ENCODE results near the gene NDUFS5.

The NDUFS5 gene

GRCh38 chr1:38997901-38998190 is 28.3 kb upstream of the NDUFS5 start:
- Histone ChIP-seq H3K27ac (ENCODE audit: extremely low read depth, low read depth, low read length) (no peak overlapping the region), H3K4me1 (ENCODE audit: control insufficient read depth, insufficient read depth, low read length) (no peaks in the 10 kb centered on the region), H3K36me3 (ENCODE audit: control insufficient read depth in 2 of 2, insufficient read depth in 1 of 2, low read length in 2 of 2) (peaks cover 60 to 94% of the 10 kb centered on the region in 2 experiments), H3K4me3 (ENCODE audit: low read depth, low read length) (no peak overlapping the region), H3K9me3 (ENCODE audit: control insufficient read depth, insufficient read depth, low read depth, low read length) (no peaks in the 10 kb centered on the region)
- POLR2A ChIA-PET: interaction anchor here (0.5 kb wide), 1 partner anchor 154 kb away, joined by 3 read pairs; no protein-coding TSS in a partner anchor
- CTCF ChIA-PET: interaction anchor here (0.6 to 0.9 kb wide), 3 partner anchors 81 to 99 kb away, joined by 3 read pairs; no protein-coding TSS in a partner anchor
- no peak for TF ChIP-seq ZNF214 (tag by site-specific recombination; IDR thresholded peaks at IDR 0.05; ENCODE audit: borderline replicate concordance)
- TF ChIP-seq ZNF585B (tag by site-specific recombination; IDR thresholded peaks at IDR 0.05): no peak
- no peak for TF ChIP-seq KLF10 (tag by site-specific recombination; IDR thresholded peaks at IDR 0.05)
- no peak for TF ChIP-seq TSHZ1 (tag by site-specific recombination; IDR thresholded peaks at IDR 0.05; ENCODE audit: borderline replicate concordance)
- TF ChIP-seq ZNF24 (tag by site-specific recombination; IDR thresholded peaks at IDR 0.05): no peak
- TF ChIP-seq ZIC2 (tag by site-specific recombination; IDR thresholded peaks at IDR 0.05): no peak

- Histone ChIP-seq H3K36me3 (ENCODE audit: control insufficient read depth in 2 of 2, insufficient read depth in 1 of 2, low read length in 2 of 2) (peaks cover 70 to 99% of the 10 kb centered on the region in 2 experiments), H3K4me3 (ENCODE audit: low read depth, low read length) (no peak overlapping the region), H3K9me3 (ENCODE audit: control insufficient read depth, insufficient read depth, low read depth, low read length) (no peaks in the 10 kb centered on the region), H3K4me1 (ENCODE audit: control insufficient read depth, insufficient read depth, low read length) (no peaks in the 10 kb centered on the region), H3K27ac (ENCODE audit: extremely low read depth, low read depth, low read length) (no peak overlapping the region)
- peak; percentile 71 for TF ChIP-seq SCRT2 (tag by site-specific recombination; IDR thresholded peaks at IDR 0.05)
- no peak for TF ChIP-seq REST (tag by site-specific recombination; IDR thresholded peaks at IDR 0.05)
- POLR2A ChIA-PET: interaction anchor here (0.6 to 0.7 kb wide), 2 partner anchors 93 to 129 kb away, joined by 3 read pairs; partner anchors contain the start of gene MYCBP
- CTCF ChIA-PET: interaction anchor here (0.9 to 1.2 kb wide), 2 partner anchors 91 to 155 kb away, joined by 3 to 5 read pairs; no protein-coding TSS in a partner anchor
These were observed 24.4 kb upstream of the NDUFS5 start for GRCh38 chr1:39001516-39002421.

GRCh38 chr1:39003281-39003680 is 22.9 kb upstream of the NDUFS5 start:
- CTCF ChIA-PET: interaction anchor here (1.0 kb wide), 1 partner anchor 24 kb away, joined by 3 read pairs; no protein-coding TSS in a partner anchor
- POLR2A ChIA-PET: interaction anchor here (0.6 to 1.3 kb wide), 4 partner anchors 14 to 134 kb away, joined by 3 to 6 read pairs (median 4); partner anchors contain the start of gene NDUFS5
- no peak overlapping the region for H3K27ac ChIP-seq (ENCODE audit: extremely low read depth, low read depth, low read length)
- no peaks in the 10 kb centered on the region for H3K9me3 ChIP-seq (ENCODE audit: control insufficient read depth, insufficient read depth, low read depth, low read length)
- TF ChIP-seq PBX3 (CRISPR knock-in tag; IDR thresholded peaks at IDR 0.05) (no peak), ZNF518A (tag by site-specific recombination; conservative IDR thresholded peaks at IDR 0.05; ENCODE audit: low read depth) (no peak), ZNF843 (tag by site-specific recombination; IDR thresholded peaks at IDR 0.05) (no peak), ZNF514 (tag by site-specific recombination; IDR thresholded peaks at IDR 0.05) (no peak), ZNF18 (tag by site-specific recombination; IDR thresholded peaks at IDR 0.05) (no peak)
- H3K36me3 ChIP-seq (ENCODE audit: control insufficient read depth in 2 of 2, insufficient read depth in 1 of 2, low read length in 2 of 2): peaks cover 76 to 100% of the 10 kb centered on the region in 2 experiments
- H3K4me3 ChIP-seq (ENCODE audit: low read depth, low read length): no peak overlapping the region
- H3K4me1 ChIP-seq (ENCODE audit: control insufficient read depth, insufficient read depth, low read length): no peaks in the 10 kb centered on the region
